LNCaP clone FGC (cell line): ENCODE results near the gene VPS18.

Experiments used
- DNase-seq: peaks from one replicate; pipeline ENCODE4 v3.0.0-alpha.2; 2011; ENCODE audit warnings: low read depth
- H3K4me3 ChIP-seq: 2 replicates; pipeline ENCODE4 v1.5.1; 2011; ENCODE audit warnings: mild to moderate bottlenecking, low read depth, low read length, control low read depth
- CTCF ChIP-seq: IDR thresholded peaks from 2 replicates; pipeline ENCODE4 v1.5.1; 2012; ENCODE audit warnings: mild to moderate bottlenecking; ENCODE audit not compliant: control insufficient read depth, insufficient read depth; ENCODE audit errors: extremely low read depth

Gene VPS18

GRCh38 chr15:40929660-40930429, 35.6 kb downstream of the VPS18 start:
- peak overlapping the region; percentile 48 for H3K4me3 ChIP-seq
- TF ChIP-seq CTCF: no peak
- DNase-seq: no peak

- H3K4me3 ChIP-seq: peak overlapping the region; percentile 18; the same call in 1 of the 2 replicates
- TF ChIP-seq CTCF: peak; percentile 77
- no peak for DNase-seq
These were observed 36.4 kb downstream of the VPS18 start for GRCh38 chr15:40930430-40931299.

GRCh38 chr15:40931300-40932142, 37.3 kb downstream of the VPS18 start:
- DNase-seq: no peak
- H3K4me3 ChIP-seq: no peak overlapping the region
- TF ChIP-seq CTCF: no peak

- no peak for TF ChIP-seq CTCF
- H3K4me3 ChIP-seq: no peak overlapping the region
- DNase-seq: no peak
These were observed 37.9 kb downstream of the VPS18 start for GRCh38 chr15:40932156-40932555.

GRCh38 chr15:40932649-40933516, 38.6 kb downstream of the VPS18 start:
- no peak for DNase-seq
- H3K4me3 ChIP-seq: no peak overlapping the region
- TF ChIP-seq CTCF: no peak

GRCh38 chr15:40933517-40933902, 39.3 kb downstream of the VPS18 start:
- no peak for DNase-seq
- no peak overlapping the region for H3K4me3 ChIP-seq
- TF ChIP-seq CTCF: no peak
